HUES6 (cell line): Measurements from ENCODE around the gene IGF1R.

ENCODE experiments used
- H3K27ac ChIP-seq: 2 replicates; pipeline ENCODE4 v1.7.0; 2013; ENCODE audit warnings: low read depth, mild to moderate bottlenecking, low read length, inconsistent platforms
- H3K27me3 ChIP-seq: 2 replicates; pipeline ENCODE4 v1.6.1; 2013; ENCODE audit warnings: low read length; ENCODE audit not compliant: control insufficient read depth, insufficient read depth
- H3K36me3 ChIP-seq: 2 replicates; pipeline ENCODE4 v1.6.1; 2013; ENCODE audit warnings: low read length; ENCODE audit not compliant: control insufficient read depth, insufficient read depth
- H3K4me1 ChIP-seq: 2 replicates; pipeline ENCODE4 v1.6.1; 2013; ENCODE audit warnings: low read length; ENCODE audit not compliant: control insufficient read depth, insufficient read depth
- H3K4me3 ChIP-seq: 2 replicates; pipeline ENCODE4 v1.5.1; 2013; ENCODE audit warnings: low read depth, low read length
- H3K9ac ChIP-seq: one replicate; pipeline ENCODE4 v1.6.1; 2013; ENCODE audit warnings: mild to moderate bottlenecking, low read length
- H3K9me3 ChIP-seq: 2 replicates; pipeline ENCODE4 v1.6.1; 2013; ENCODE audit warnings: low read depth, low read length; ENCODE audit not compliant: control insufficient read depth, insufficient read depth

The IGF1R gene

GRCh38 chr15:98817745-98818144, 169.4 kb downstream of the IGF1R start:
- H3K27ac ChIP-seq = no peak overlapping the region
- H3K9me3 ChIP-seq = no peaks in the 10 kb centered on the region; the same call in 1 of the 2 replicates
- H3K27me3 ChIP-seq = no peaks in the 10 kb centered on the region
- peaks cover 45% of the 10 kb centered on the region for H3K4me1 ChIP-seq
- no peaks in the 10 kb centered on the region for H3K36me3 ChIP-seq
- H3K9ac ChIP-seq = no peak overlapping the region
- no peak overlapping the region for H3K4me3 ChIP-seq

- H3K27ac ChIP-seq = peak overlapping the region; percentile 89
- no peaks in the 10 kb centered on the region for H3K36me3 ChIP-seq
- H3K27me3 ChIP-seq = no peaks in the 10 kb centered on the region
- peak overlapping the region; percentile 5; the same call in 1 of the 2 replicates for H3K4me3 ChIP-seq
- H3K9ac ChIP-seq = peak overlapping the region; percentile 54
- peaks cover 5% of the 10 kb centered on the region; the same call in 1 of the 2 replicates for H3K9me3 ChIP-seq
- peaks cover 59% of the 10 kb centered on the region for H3K4me1 ChIP-seq
These were observed 174.7 kb downstream of the IGF1R start for GRCh38 chr15:98823012-98823458.

DNA sequence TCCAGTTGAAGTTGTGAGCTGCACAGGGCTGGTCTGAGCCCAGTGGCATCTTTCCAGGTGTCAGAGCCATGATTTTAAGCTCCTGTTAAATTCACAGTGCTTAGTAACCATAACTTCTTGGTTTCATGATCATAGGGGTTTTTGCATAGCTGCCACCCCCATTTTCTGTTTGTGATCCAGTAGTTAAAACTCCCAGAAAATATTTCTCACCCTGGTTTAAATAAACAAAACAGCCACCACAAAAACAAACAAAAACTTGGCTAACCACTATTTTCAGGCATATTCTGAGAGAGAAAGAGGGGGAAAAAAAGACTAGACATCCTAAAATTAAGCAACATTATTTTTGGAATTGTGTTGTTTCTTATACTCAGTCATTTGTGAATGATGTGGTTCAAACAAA, 175.3 kb downstream of the IGF1R start:
- Histone ChIP-seq H3K27ac (peak overlapping the region; percentile 73), H3K36me3 (no peaks in the 10 kb centered on the region), H3K4me3 (no peak overlapping the region; the same call in 1 of the 2 replicates), H3K9ac (peak overlapping the region; percentile 54), H3K27me3 (no peaks in the 10 kb centered on the region), H3K4me1 (peaks cover 65% of the 10 kb centered on the region), H3K9me3 (peaks cover 9% of the 10 kb centered on the region; the same call in 1 of the 2 replicates)

DNA sequence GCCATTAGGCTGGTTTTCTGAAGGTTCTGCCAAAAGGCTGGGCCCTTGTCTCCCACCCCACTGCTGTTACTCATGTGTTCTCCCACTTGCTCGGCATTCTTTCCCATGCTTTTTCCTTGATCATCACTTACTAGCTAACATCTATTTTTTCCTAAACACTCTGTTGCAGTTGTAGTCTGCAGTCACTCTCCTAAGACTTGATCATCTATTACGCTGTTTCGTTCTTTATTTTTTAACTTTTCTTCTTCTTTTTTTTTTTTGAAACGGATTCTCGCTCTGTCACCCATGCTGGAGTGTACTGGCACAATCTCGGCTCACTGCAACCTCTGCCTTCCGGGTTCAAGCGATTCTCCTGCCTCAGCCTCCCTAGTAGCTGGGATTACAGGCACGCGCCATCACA, 176.3 kb downstream of the IGF1R start:
- Histone ChIP-seq H3K36me3 (no peaks in the 10 kb centered on the region; the same call in 1 of the 2 replicates), H3K9me3 (peaks cover 12% of the 10 kb centered on the region; the same call in 1 of the 2 replicates), H3K27ac (0 out of 2 replicates have a peak overlapping the region, but pooled peaks have one; percentile 73), H3K9ac (no peak overlapping the region), H3K4me1 (peaks cover 66% of the 10 kb centered on the region), H3K27me3 (no peaks in the 10 kb centered on the region), H3K4me3 (no peak overlapping the region)

DNA sequence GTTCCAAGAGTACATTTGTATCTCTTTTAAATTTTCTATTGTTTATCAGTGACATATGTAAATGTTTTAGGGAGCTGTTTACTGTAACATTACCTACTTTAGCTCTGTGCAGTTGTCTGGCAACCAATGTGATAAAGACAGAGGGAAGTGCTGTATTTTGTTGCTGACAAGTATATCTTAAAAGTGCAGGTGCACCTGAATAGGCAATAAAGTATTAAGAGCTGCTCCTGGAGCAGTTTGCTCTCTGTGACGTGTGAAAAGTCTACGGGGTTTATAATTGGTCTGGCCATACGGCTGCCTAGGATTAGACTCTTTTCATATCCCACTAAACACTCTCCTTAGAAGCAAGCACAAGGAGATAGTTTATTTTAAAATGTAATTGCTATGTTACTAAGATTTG, 178.3 kb downstream of the IGF1R start:
- peaks cover 12% of the 10 kb centered on the region; the same call in 1 of the 2 replicates for H3K36me3 ChIP-seq
- peaks cover 30% of the 10 kb centered on the region for H3K9me3 ChIP-seq
- H3K4me1 ChIP-seq = peaks cover 53% of the 10 kb centered on the region

GRCh38 chr15:98827217-98827616, 178.9 kb downstream of the IGF1R start:
- no peak overlapping the region for H3K27ac ChIP-seq
- no peak overlapping the region for H3K4me3 ChIP-seq
- peaks cover 12% of the 10 kb centered on the region; the same call in 1 of the 2 replicates for H3K36me3 ChIP-seq
- H3K9ac ChIP-seq = no peak overlapping the region
- peaks cover 49% of the 10 kb centered on the region for H3K4me1 ChIP-seq
- no peaks in the 10 kb centered on the region for H3K27me3 ChIP-seq
- H3K9me3 ChIP-seq = peaks cover 30% of the 10 kb centered on the region

More for the DNA sequence above, 178.3 kb downstream of the IGF1R start:
- H3K9ac ChIP-seq = no peak overlapping the region
- no peak overlapping the region for H3K4me3 ChIP-seq
- no peaks in the 10 kb centered on the region for H3K27me3 ChIP-seq
- no peak overlapping the region for H3K27ac ChIP-seq

GRCh38 chr15:98830034-98830634, 181.8 kb downstream of the IGF1R start:
- no peak overlapping the region for H3K9ac ChIP-seq
- peaks cover 29% of the 10 kb centered on the region for H3K4me1 ChIP-seq
- peaks cover 30% of the 10 kb centered on the region for H3K9me3 ChIP-seq
- no peaks in the 10 kb centered on the region for H3K27me3 ChIP-seq
- peaks cover 12% of the 10 kb centered on the region; the same call in 1 of the 2 replicates for H3K36me3 ChIP-seq
- H3K27ac ChIP-seq = no peak overlapping the region
- no peak overlapping the region for H3K4me3 ChIP-seq

GRCh38 chr15:98834976-98835375, 186.6 kb downstream of the IGF1R start:
- Histone ChIP-seq H3K9me3 (peaks cover 15% of the 10 kb centered on the region), H3K4me3 (no peak overlapping the region), H3K36me3 (peaks cover 8% of the 10 kb centered on the region; the same call in 1 of the 2 replicates), H3K27ac (no peak overlapping the region), H3K27me3 (no peaks in the 10 kb centered on the region), H3K9ac (no peak overlapping the region), H3K4me1 (peaks cover 3% of the 10 kb centered on the region; the same call in 1 of the 2 replicates)

DNA sequence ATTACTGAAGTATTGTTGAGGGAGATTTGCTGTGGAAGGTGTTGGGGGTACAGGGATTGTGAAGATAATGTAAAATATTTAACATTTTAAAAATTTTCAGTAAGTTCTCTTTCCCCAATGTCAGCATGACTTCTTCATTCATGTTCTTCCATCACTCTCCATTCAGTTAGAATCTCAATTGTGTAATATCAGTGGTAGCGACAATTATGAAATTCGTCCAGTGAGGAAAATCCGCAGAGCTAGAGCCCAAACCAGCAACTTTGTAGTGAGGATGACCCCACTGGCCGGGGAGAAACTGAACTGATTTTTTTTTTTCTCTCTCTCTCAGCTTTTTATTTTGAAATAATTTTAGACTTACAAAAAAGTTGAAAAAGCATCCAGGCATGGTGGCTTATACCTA, 187.5 kb downstream of the IGF1R start:
- H3K9me3 ChIP-seq = peaks cover 7% of the 10 kb centered on the region; the same call in 1 of the 2 replicates
- no peak overlapping the region for H3K9ac ChIP-seq
- H3K4me3 ChIP-seq = no peak overlapping the region
- no peak overlapping the region for H3K27ac ChIP-seq
- peaks cover 3% of the 10 kb centered on the region; the same call in 1 of the 2 replicates for H3K4me1 ChIP-seq
- peaks cover 5% of the 10 kb centered on the region; the same call in 1 of the 2 replicates for H3K36me3 ChIP-seq
- no peaks in the 10 kb centered on the region for H3K27me3 ChIP-seq

DNA sequence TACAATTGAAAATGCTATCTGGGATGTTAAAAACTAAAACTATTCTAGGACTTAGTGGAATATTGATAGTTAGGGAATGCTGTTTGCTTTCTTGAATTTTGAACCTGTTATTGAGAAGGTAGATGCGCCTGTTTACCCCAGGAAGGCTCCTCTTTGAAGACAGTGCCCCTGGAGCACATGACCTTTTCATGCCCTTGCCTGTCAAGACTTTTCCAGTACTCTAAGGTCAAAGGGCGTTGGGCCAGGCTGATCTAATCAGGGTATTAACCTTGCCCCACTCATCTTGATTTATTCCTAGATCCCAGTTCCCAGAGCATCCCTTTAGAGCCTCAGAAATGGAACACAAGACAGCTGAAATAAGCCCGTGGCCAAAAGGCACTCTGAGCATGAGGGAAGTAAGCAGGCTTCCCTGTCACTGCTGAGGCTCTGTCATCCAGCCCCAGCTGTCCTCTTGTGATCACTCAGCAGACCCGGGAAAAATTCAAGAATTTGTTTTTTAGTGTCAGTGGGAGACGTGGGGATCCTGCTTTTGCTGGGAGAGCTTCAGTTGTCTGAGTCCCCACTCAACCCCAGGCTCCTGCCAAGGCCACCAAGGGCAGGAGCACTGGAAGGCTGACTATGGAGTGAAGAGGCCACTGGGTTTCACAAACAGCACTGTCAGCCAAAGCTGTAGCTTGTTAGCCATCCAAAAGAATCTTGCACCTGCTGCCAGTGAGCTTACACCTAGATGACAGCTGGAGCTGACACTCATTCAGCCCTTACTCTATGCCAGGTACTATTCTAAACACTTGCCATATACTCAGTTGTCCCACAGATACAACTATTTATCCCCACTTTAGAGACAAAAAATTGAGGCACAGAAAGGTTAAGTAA, 190.3 kb downstream of the IGF1R start:
- no peaks in the 10 kb centered on the region for H3K27me3 ChIP-seq
- H3K36me3 ChIP-seq = no peaks in the 10 kb centered on the region
- no peak overlapping the region for H3K9ac ChIP-seq
- H3K27ac ChIP-seq = no peak overlapping the region
- no peaks in the 10 kb centered on the region for H3K9me3 ChIP-seq
- H3K4me3 ChIP-seq = no peak overlapping the region
- peaks cover 19% of the 10 kb centered on the region for H3K4me1 ChIP-seq

DNA sequence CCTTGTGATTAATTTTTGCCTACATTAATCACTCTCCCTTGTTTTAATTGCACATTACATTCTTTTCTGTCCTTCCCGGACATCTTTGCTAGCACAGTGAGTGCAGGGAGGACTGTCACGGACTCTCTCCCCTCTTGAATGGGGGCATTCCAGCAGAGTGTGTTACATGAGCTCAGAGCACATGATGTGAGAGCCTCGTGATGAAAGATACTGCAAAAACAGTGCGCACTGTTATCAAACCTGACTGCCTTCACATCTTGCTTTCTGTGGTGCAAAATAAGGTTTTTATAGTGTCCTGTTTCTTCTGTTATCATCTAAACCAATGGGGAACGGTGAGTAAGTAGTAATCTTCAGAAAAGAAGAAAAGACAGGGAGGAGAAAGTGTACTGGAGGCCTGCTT, 191.7 kb downstream of the IGF1R start:
- H3K9me3 ChIP-seq = no peaks in the 10 kb centered on the region
- H3K9ac ChIP-seq = no peak overlapping the region
- no peak overlapping the region for H3K27ac ChIP-seq
- H3K27me3 ChIP-seq = no peaks in the 10 kb centered on the region
- H3K36me3 ChIP-seq = no peaks in the 10 kb centered on the region
- H3K4me1 ChIP-seq = peaks cover 33% of the 10 kb centered on the region
- H3K4me3 ChIP-seq = no peak overlapping the region
